ENCODE data around the gene PAOX.

GRCh38 chr10:133364645-133365431, 14.2 kb upstream of the PAOX start:
- no peak for TF ChIP-seq POLR2A (IDR thresholded peaks at IDR 0.05)
- TF ChIP-seq CTCF (IDR thresholded peaks at IDR 0.05), result no peak
